ENCODE results near the gene KRT6C.

The KRT6C gene

DNA sequence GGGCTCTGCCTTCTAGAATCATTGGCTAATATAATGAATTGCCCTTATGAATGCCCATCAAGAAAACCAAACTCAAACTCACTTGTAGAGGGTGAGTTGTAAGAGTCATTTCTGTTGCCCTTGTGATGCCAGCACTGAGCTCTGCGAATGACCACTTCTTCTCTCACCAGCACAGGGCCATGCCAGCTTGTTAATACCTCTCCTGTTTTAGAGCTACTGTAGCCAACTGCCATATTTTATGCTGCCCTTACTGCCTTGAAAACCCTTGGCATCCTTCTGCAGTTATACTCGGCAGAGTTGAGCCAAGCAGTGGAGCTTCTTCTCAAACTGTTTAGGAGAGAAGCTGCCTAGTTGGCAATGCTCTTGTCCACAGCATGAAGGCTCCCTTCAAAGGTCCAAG is 47.6 kb downstream of the KRT6C start (continued):
- TF ChIP-seq CSRNP3 (CRISPR knock-in tag; IDR thresholded peaks at IDR 0.05) (no peak), SNAI2 (CRISPR knock-in tag; IDR thresholded peaks at IDR 0.05) (no peak), ZNF565 (CRISPR knock-in tag; conservative IDR thresholded peaks at IDR 0.05; ENCODE audit: low read depth) (no peak)
- TF ChIP-seq, protein P1, sequence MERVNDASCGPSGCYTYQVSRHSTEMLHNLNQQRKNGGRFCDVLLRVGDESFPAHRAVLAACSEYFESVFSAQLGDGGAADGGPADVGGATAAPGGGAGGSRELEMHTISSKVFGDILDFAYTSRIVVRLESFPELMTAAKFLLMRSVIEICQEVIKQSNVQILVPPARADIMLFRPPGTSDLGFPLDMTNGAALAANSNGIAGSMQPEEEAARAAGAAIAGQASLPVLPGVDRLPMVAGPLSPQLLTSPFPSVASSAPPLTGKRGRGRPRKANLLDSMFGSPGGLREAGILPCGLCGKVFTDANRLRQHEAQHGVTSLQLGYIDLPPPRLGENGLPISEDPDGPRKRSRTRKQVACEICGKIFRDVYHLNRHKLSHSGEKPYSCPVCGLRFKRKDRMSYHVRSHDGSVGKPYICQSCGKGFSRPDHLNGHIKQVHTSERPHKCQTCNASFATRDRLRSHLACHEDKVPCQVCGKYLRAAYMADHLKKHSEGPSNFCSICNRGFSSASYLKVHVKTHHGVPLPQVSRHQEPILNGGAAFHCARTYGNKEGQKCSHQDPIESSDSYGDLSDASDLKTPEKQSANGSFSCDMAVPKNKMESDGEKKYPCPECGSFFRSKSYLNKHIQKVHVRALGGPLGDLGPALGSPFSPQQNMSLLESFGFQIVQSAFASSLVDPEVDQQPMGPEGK (CRISPR knock-in tag; IDR thresholded peaks at IDR 0.05; ENCODE audit: borderline replicate concordance), result no peak

- TF ChIP-seq BACH2 (CRISPR knock-in tag; IDR thresholded peaks at IDR 0.05; ENCODE audit: borderline replicate concordance) (no peak), ZNF8 (CRISPR knock-in tag; IDR thresholded peaks at IDR 0.05) (no peak), SNAI2 (CRISPR knock-in tag; IDR thresholded peaks at IDR 0.05) (no peak), ZNF565 (CRISPR knock-in tag; conservative IDR thresholded peaks at IDR 0.05; ENCODE audit: low read depth) (no peak), CREB5 (CRISPR knock-in tag; IDR thresholded peaks at IDR 0.05; ENCODE audit: low read depth) (no peak), ARNTL (CRISPR knock-in tag; IDR thresholded peaks at IDR 0.05; ENCODE audit: borderline replicate concordance, low read depth) (no peak), TCF4 (CRISPR knock-in tag; IDR thresholded peaks at IDR 0.05; ENCODE audit: borderline replicate concordance) (no peak), ZNF70 (CRISPR knock-in tag; IDR thresholded peaks at IDR 0.05) (no peak), PPARA (CRISPR knock-in tag; IDR thresholded peaks at IDR 0.05; ENCODE audit: borderline replicate concordance) (no peak), RARB (CRISPR knock-in tag; IDR thresholded peaks at IDR 0.05) (no peak), ZFP30 (CRISPR knock-in tag; IDR thresholded peaks at IDR 0.05) (no peak), GLIS3 (CRISPR knock-in tag; IDR thresholded peaks at IDR 0.05) (no peak), ESRRG (CRISPR knock-in tag; IDR thresholded peaks at IDR 0.05) (no peak)
- TF ChIP-seq, protein P2, sequence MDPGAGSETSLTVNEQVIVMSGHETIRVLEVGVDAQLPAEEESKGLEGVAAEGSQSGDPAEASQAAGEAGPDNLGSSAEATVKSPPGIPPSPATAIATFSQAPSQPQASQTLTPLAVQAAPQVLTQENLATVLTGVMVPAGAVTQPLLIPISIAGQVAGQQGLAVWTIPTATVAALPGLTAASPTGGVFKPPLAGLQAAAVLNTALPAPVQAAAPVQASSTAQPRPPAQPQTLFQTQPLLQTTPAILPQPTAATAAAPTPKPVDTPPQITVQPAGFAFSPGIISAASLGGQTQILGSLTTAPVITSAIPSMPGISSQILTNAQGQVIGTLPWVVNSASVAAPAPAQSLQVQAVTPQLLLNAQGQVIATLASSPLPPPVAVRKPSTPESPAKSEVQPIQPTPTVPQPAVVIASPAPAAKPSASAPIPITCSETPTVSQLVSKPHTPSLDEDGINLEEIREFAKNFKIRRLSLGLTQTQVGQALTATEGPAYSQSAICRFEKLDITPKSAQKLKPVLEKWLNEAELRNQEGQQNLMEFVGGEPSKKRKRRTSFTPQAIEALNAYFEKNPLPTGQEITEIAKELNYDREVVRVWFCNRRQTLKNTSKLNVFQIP (CRISPR knock-in tag; IDR thresholded peaks at IDR 0.05; ENCODE audit: borderline replicate concordance, low read depth), result no peak
- TF ChIP-seq, protein P1 (CRISPR knock-in tag; IDR thresholded peaks at IDR 0.05; ENCODE audit: borderline replicate concordance), result no peak
- ATAC-seq, result no peak
Observed at GRCh38 chr12:52425466-52425865, 48.1 kb downstream of the KRT6C start.

DNA sequence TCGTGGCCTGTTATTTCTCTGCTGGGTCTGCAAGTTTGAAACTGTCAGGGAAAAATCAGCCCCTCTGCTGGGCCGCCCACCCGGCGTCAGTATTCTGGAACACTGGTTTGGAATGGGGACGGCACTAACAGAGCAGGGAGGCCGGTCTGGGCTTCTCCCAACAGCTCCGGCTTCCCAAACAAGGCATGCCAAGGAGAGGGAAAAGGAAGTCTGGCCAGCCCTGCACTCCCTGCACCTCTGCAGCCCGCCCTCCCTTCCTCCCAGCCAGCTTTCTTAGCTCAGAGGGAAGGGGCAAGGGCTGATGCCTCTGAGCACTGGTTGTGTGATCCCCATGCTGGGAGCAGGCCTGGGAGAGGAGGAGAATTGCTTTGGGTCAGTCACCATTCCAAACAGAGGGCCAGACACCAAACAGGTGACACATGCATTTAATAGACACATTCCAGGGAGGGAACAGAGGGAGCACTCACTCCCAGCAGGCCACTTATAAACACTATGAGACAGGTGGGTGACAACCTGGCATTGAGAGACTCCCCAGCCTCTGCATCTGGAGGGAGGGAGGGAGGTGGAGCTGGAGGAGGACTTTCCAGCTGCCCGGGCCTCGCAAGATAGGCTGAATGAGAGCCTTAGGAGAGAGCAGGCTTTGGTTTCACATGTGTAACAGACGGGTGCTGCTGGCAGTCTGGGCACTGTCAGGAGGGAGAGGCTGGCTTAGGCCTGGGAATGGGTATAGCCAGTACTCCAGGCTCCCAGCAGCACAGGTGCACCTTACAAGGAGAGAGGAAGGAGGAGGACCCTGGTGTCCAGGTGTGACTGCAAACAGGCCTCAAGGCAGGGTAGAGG is 49.7 kb downstream of the KRT6C start:
- ATAC-seq, result no peak
- TF ChIP-seq TOX (CRISPR knock-in tag; IDR thresholded peaks at IDR 0.05; ENCODE audit: borderline replicate concordance) (no peak), SNAI2 (CRISPR knock-in tag; IDR thresholded peaks at IDR 0.05) (no peak), CREB5 (CRISPR knock-in tag; IDR thresholded peaks at IDR 0.05; ENCODE audit: low read depth) (no peak), ARNTL (CRISPR knock-in tag; IDR thresholded peaks at IDR 0.05; ENCODE audit: borderline replicate concordance, low read depth) (no peak), ZNF565 (CRISPR knock-in tag; conservative IDR thresholded peaks at IDR 0.05; ENCODE audit: low read depth) (no peak), CSDC2 (CRISPR knock-in tag; IDR thresholded peaks at IDR 0.05) (no peak), PPARA (CRISPR knock-in tag; IDR thresholded peaks at IDR 0.05; ENCODE audit: borderline replicate concordance) (no peak), ZFP30 (CRISPR knock-in tag; IDR thresholded peaks at IDR 0.05) (no peak), BACH2 (CRISPR knock-in tag; IDR thresholded peaks at IDR 0.05; ENCODE audit: borderline replicate concordance) (no peak), TCF4 (CRISPR knock-in tag; IDR thresholded peaks at IDR 0.05; ENCODE audit: borderline replicate concordance) (no peak), RARB (CRISPR knock-in tag; IDR thresholded peaks at IDR 0.05) (no peak), ZNF70 (CRISPR knock-in tag; IDR thresholded peaks at IDR 0.05) (no peak), CSRNP3 (CRISPR knock-in tag; IDR thresholded peaks at IDR 0.05) (no peak), ZNF8 (CRISPR knock-in tag; IDR thresholded peaks at IDR 0.05) (no peak), ZC3H10 (CRISPR knock-in tag; IDR thresholded peaks at IDR 0.05) (no peak)
- TF ChIP-seq, protein P2 (CRISPR knock-in tag; IDR thresholded peaks at IDR 0.05; ENCODE audit: borderline replicate concordance, low read depth), result no peak
